Loucy (cell line): ENCODE results near the gene APPBP2.

ENCODE experiments used
- H2AFZ ChIP-seq: fragments of 200-600 bp; sonication (generic); 2 replicates; pipeline ENCODE4 v1.6.0; 2016; ENCODE audit warnings: antibody characterized with exemption, mild to moderate bottlenecking, low read length, moderate library complexity
- H3F3A ChIP-seq: fragments of 200-600 bp; 2 replicates; pipeline ENCODE4 v1.6.0; 2016; ENCODE audit warnings: antibody characterized with exemption, low read depth, mild to moderate bottlenecking
- H3K27me3 ChIP-seq: fragments of 200-600 bp; sonication (generic); 2 replicates; pipeline ENCODE4 v1.6.1; 2014; ENCODE audit warnings: low read length, mild to moderate bottlenecking; ENCODE audit not compliant: insufficient read depth, poor library complexity, severe bottlenecking
- H3K36me3 ChIP-seq: fragments of 200-600 bp; sonication (generic); 2 replicates; pipeline ENCODE4 v1.6.1; 2016; ENCODE audit warnings: low read length; ENCODE audit not compliant: insufficient read depth
- H3K4me1 ChIP-seq: fragments of 200-600 bp; sonication (generic); 2 replicates; pipeline ENCODE4 v1.5.1; 2014; ENCODE audit warnings: low read length, mild to moderate bottlenecking; ENCODE audit not compliant: insufficient read depth, poor library complexity, severe bottlenecking
- H3K4me2 ChIP-seq: fragments of 200-600 bp; sonication (generic); 2 replicates; pipeline ENCODE4 v1.6.0; 2014; ENCODE audit warnings: antibody characterized with exemption, low read length, low read depth, mild to moderate bottlenecking; ENCODE audit not compliant: poor library complexity, severe bottlenecking
- H3K4me3 ChIP-seq: fragments of 200-600 bp; sonication (generic); 2 replicates; pipeline ENCODE4 v1.5.1; 2014; ENCODE audit warnings: low read length, mild to moderate bottlenecking, mixed read lengths; ENCODE audit not compliant: poor library complexity, severe bottlenecking
- H3K79me2 ChIP-seq: fragments of 200-600 bp; sonication (generic); 2 replicates; pipeline ENCODE4 v1.6.1; 2014; ENCODE audit warnings: low read length; ENCODE audit not compliant: insufficient read depth
- H3K9ac ChIP-seq: fragments of 200-600 bp; sonication (generic); 2 replicates; pipeline ENCODE4 v1.6.0; 2014; ENCODE audit warnings: mild to moderate bottlenecking, low read depth, low read length, moderate library complexity; ENCODE audit not compliant: poor library complexity, severe bottlenecking
- H3K9me2 ChIP-seq: fragments of 200-600 bp; sonication (generic); replicated peaks from 2 replicates; pipeline ENCODE4 v1.6.1; 2016; ENCODE audit warnings: low read depth, low read length, mixed read lengths
- H3K9me3 ChIP-seq: fragments of 200-600 bp; sonication (generic); 2 replicates; pipeline ENCODE4 v1.6.1; 2014; ENCODE audit warnings: mild to moderate bottlenecking, antibody characterized with exemption, low read length, low read depth; ENCODE audit not compliant: insufficient read depth
- H4K20me1 ChIP-seq: fragments of 200-600 bp; sonication (generic); 2 replicates; pipeline ENCODE4 v1.6.0; 2014; ENCODE audit warnings: antibody characterized with exemption, low read length, mild to moderate bottlenecking; ENCODE audit not compliant: insufficient read depth, poor library complexity, severe bottlenecking
- EZH2phosphoT487 ChIP-seq: fragments of 200-600 bp; IDR thresholded peaks from 2 replicates; pipeline ENCODE4 v1.6.1; 2018; ENCODE audit warnings: antibody characterized with exemption, mild to moderate bottlenecking, moderate library complexity, borderline replicate concordance
- TF ChIP-seq, protein P1 (sequence below): fragments of 200-600 bp; sonication (generic); conservative IDR thresholded peaks from 2 replicates; pipeline ENCODE4 v1.5.1; 2014; ENCODE audit warnings: mild to moderate bottlenecking, antibody characterized with exemption, low read length

The APPBP2 gene

DNA sequence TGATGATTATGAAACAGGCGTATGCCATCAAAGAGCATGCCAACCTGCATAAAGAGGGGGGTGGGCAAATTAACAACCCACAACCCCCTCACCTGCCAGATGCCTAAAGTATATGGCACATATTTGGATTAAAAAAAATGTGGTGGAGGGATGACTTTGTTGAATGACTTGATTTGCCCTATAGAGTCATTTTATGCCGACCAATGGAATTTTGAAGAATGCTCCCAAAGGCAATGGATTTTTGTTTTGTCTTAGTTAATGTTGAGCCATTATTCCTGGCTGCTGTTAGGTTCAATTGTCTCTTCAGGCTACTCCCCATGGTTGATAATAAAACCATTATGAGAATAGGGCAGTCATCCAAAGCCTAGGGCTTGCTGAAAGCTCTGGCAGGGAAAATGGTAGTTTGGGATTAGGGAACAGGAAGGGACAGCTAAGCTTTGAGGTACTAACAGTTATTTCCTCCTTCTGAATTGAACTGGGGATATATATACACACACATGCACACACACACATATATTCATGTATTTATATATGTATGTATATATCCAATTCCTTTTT lies 109.6 kb downstream of the APPBP2 start:
- no peaks in the 10 kb centered on the region for H3K79me2 ChIP-seq
- H4K20me1 ChIP-seq = no peaks in the 10 kb centered on the region
- no peaks in the 10 kb centered on the region for H3K36me3 ChIP-seq
- H3K4me1 ChIP-seq = no peaks in the 10 kb centered on the region
- H3K9me3 ChIP-seq = no peaks in the 10 kb centered on the region
- H3F3A ChIP-seq = no peaks in the 10 kb centered on the region
- H3K27me3 ChIP-seq = no peaks in the 10 kb centered on the region
- TF ChIP-seq, protein P1, sequence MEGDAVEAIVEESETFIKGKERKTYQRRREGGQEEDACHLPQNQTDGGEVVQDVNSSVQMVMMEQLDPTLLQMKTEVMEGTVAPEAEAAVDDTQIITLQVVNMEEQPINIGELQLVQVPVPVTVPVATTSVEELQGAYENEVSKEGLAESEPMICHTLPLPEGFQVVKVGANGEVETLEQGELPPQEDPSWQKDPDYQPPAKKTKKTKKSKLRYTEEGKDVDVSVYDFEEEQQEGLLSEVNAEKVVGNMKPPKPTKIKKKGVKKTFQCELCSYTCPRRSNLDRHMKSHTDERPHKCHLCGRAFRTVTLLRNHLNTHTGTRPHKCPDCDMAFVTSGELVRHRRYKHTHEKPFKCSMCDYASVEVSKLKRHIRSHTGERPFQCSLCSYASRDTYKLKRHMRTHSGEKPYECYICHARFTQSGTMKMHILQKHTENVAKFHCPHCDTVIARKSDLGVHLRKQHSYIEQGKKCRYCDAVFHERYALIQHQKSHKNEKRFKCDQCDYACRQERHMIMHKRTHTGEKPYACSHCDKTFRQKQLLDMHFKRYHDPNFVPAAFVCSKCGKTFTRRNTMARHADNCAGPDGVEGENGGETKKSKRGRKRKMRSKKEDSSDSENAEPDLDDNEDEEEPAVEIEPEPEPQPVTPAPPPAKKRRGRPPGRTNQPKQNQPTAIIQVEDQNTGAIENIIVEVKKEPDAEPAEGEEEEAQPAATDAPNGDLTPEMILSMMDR = no peak
- TF ChIP-seq EZH2phosphoT487 = no peak
- H3K4me3 ChIP-seq = no peak overlapping the region
- H2AFZ ChIP-seq = no peak overlapping the region
- H3K9me2 ChIP-seq = no peaks in the 10 kb centered on the region
- H3K4me2 ChIP-seq = no peak overlapping the region
- no peak overlapping the region for H3K9ac ChIP-seq

DNA sequence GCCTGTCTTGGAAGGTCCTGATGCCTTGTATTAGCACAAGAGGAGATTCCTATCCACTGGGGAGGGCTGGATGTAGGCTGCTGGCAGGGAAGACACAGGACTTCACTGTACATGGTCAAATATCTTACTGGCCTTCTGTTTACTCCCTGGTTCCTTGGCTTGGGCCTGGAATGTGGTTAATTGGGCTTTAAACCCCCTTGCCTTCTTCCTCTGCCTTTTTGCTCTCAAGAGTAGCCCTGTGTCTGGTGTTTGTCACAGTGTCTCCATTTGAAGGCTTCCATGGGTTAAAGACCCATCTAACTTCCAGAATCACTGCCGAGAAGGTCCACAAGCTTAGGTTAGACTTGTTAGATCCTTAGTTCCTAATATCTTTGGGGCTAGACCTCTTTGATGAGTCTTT lies 110.9 kb downstream of the APPBP2 start:
- H3K9me2 ChIP-seq = no peaks in the 10 kb centered on the region
- no peaks in the 10 kb centered on the region for H3K4me1 ChIP-seq
- H3K36me3 ChIP-seq = no peaks in the 10 kb centered on the region
- H4K20me1 ChIP-seq = no peaks in the 10 kb centered on the region
- no peaks in the 10 kb centered on the region for H3F3A ChIP-seq
- no peaks in the 10 kb centered on the region for H3K9me3 ChIP-seq
- H3K27me3 ChIP-seq = no peaks in the 10 kb centered on the region
- no peaks in the 10 kb centered on the region for H3K79me2 ChIP-seq
- H3K4me3 ChIP-seq = no peak overlapping the region
- TF ChIP-seq EZH2phosphoT487 = no peak
- TF ChIP-seq, protein P1 = no peak
- no peak overlapping the region for H3K4me2 ChIP-seq
- no peak overlapping the region for H2AFZ ChIP-seq
- no peak overlapping the region for H3K9ac ChIP-seq

DNA sequence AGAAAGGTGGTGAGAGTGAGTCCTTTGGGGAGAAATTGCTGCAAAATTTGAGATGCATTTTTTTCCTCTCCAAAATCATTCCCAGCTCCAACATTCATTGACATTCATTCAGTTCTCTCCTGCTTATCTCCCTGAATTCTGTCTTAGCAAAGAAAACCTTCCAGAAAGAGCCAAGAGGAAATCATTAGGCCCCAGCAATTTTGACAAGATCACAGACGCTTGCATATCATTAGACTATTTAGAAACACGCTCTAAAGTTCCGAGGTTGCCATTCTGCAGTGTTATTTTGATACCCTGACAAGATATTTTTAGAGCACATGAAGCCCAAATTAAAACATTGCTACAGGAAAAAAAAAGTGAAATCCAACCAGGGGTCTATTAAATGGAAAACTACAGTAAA lies 113.3 kb downstream of the APPBP2 start:
- TF ChIP-seq, protein P1 = no peak
- TF ChIP-seq EZH2phosphoT487 = no peak
- Histone ChIP-seq H3K4me3 (no peak overlapping the region), H3K27me3 (no peaks in the 10 kb centered on the region), H3K4me2 (no peak overlapping the region), H3K79me2 (no peaks in the 10 kb centered on the region), H3F3A (no peaks in the 10 kb centered on the region), H3K9me2 (no peaks in the 10 kb centered on the region), H3K9me3 (no peaks in the 10 kb centered on the region), H4K20me1 (no peaks in the 10 kb centered on the region), H3K9ac (no peak overlapping the region), H2AFZ (no peak overlapping the region), H3K4me1 (no peaks in the 10 kb centered on the region), H3K36me3 (no peaks in the 10 kb centered on the region)
